C4-2B (cell line): ENCODE results near the gene CCDC102B.

Source experiments
- H3K27ac ChIP-seq: fragments of 450-650 bp; 2 replicates; pipeline ENCODE4 v1.5.1; 2017
- CTCF ChIP-seq: fragments of 450-650 bp; conservative IDR thresholded peaks from 2 replicates; pipeline ENCODE4 v1.5.1; 2017; ENCODE audit warnings: mild to moderate bottlenecking
- ZFX ChIP-seq: fragments of 450-650 bp; IDR thresholded peaks from 2 replicates; pipeline ENCODE4 v1.6.1; 2017

The CCDC102B gene

GRCh38 chr18:69102959-69103358, 305.1 kb downstream of the CCDC102B start:
- no peak overlapping the region for H3K27ac ChIP-seq
- no peak for TF ChIP-seq CTCF
- TF ChIP-seq ZFX = no peak
